HG03139 (cell line): ENCODE results near the gene GADD45G.

ENCODE experiments used
- ATAC-seq: cut with Tn5 transposase; IDR thresholded peaks from one replicate; pipeline ENCODE4 v1.9.1; 2021; ENCODE audit not compliant: unreplicated experiment

GADD45G gene

DNA sequence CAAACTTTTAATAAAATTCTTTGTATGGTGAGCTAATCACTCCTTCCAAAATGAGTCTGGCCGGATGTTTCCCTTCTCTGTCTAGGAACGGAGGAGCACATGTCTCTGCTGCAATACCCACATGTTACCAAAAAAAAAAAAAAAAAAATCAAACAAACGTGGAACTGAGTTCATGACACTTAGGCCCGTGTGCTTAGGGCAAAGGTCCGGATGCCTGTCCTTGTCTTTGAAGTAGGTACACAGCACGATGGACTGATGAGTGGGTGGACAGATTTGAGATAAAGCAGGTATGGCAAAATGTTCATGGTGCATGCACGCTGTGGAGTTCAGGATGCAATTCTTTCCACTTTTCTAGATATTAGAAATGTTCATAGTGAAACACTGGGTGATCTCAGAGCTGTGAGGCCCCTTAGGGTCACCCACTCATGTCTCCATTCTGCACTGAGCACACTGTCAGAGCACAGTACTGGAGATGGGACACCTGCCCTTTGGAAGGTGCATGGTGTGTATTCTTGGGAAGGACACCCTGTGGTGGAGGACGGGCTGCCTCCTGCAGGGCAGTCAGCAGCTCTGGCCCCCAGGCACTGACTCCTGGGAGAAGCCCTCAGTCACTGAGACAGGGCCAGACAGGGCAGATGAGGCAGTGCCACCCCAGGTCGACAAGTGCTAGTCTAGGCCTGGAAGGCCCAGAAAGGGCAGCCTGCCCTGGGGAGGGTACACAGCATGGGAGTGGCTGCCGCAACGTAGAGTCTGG lies 43.6 kb downstream of the GADD45G start:
- no peak for ATAC-seq

GRCh38 chr9:89649039-89649691 lies 44.4 kb downstream of the GADD45G start:
- no peak for ATAC-seq

DNA sequence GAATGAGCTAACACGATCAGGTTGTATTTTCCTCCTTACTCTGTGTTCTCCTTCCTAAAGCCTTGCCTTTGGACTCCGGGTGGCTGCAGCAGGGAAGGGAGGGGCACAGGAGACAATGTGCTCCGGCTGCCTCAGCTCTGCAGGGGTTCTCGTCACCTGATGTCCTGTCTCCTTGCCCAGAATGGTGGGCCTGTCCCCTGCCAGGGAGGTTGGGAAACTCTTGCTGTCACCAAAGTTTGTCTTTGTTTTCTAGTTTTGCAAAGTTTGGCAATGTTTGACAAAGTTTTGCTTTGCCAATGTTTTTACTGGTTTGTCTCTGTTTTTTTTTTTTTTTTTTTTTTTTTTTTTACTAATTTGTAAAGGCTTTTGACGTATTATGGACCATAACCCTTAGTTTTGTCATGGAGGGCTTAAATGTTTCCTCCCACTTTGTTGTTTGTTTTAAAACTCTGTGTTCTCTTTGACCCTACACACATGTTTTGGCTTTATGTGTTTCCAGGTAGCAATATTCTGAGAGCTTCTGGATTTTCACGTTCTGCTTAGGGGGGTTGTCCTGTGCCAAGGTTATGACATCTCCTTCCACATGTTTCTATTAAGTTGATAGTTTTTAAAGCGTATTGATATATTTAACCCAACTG lies 49.3 kb downstream of the GADD45G start:
- no peak for ATAC-seq

- no peak for ATAC-seq
Measured at GRCh38 chr9:89655056-89655989, 50.5 kb downstream of the GADD45G start.
